Astrocyte (in vitro differentiated cells and primary cell): ENCODE data around the gene LRRC42. TPM values are rescaled to one million over a fixed set of nuclear protein-coding genes. Genes with fewer than 3 reads are reported as not detected.
"Not testable (repeated sequence)": the region's sequence is repeated elsewhere in the genome, so short reads cannot be mapped to it uniquely, and the experiment has no call there.

Experiments
- DNase-seq: peaks from one replicate; pipeline ENCODE4 v3.0.0-alpha.2; 2010; ENCODE audit warnings: low read depth
- FAIRE-seq: peaks from 2 replicates; lab custom pipeline; 2011; peaks lifted over from hg19 to GRCh38; lab: Jason Lieb, UNC
- H2AFZ ChIP-seq: 2 replicates; pipeline ENCODE4 v1.6.0; 2012; ENCODE audit warnings: low read depth, low read length, inconsistent platforms
- H3K27ac ChIP-seq: 2 replicates; pipeline ENCODE4 v1.5.1; 2011; ENCODE audit warnings: low read depth, low read length, inconsistent platforms
- H3K27me3 ChIP-seq: 2 replicates; pipeline ENCODE4 v1.6.0; 2011; ENCODE audit warnings: low read length, inconsistent platforms; ENCODE audit not compliant: insufficient read depth
- H3K36me3 ChIP-seq: 2 replicates; pipeline ENCODE4 v1.5.1; 2011; ENCODE audit warnings: low read length, inconsistent platforms; ENCODE audit not compliant: insufficient read depth
- H3K4me1 ChIP-seq: 2 replicates; pipeline ENCODE4 v1.5.1; 2011; ENCODE audit warnings: low read length, inconsistent platforms; ENCODE audit not compliant: insufficient read depth
- H3K4me2 ChIP-seq: 2 replicates; pipeline ENCODE4 v1.6.0; 2012; ENCODE audit warnings: low read length, inconsistent platforms
- H3K4me3 ChIP-seq: 2 replicates; pipeline ENCODE4 v1.5.1; 2011; ENCODE audit warnings: low read depth, mild to moderate bottlenecking, low read length, inconsistent platforms; ENCODE audit not compliant: insufficient read depth
- H3K79me2 ChIP-seq: 2 replicates; pipeline ENCODE4 v1.6.0; 2012; ENCODE audit warnings: mild to moderate bottlenecking, low read length, inconsistent platforms; ENCODE audit not compliant: insufficient read depth
- H3K9ac ChIP-seq: 2 replicates; pipeline ENCODE4 v1.6.0; 2012; ENCODE audit warnings: mild to moderate bottlenecking, low read length, inconsistent platforms
- H3K9me3 ChIP-seq: 2 replicates; pipeline ENCODE4 v1.5.1; 2012; ENCODE audit warnings: low read depth, mild to moderate bottlenecking, low read length, inconsistent platforms; ENCODE audit not compliant: insufficient read depth
- H4K20me1 ChIP-seq: 2 replicates; pipeline ENCODE4 v1.6.0; 2012; ENCODE audit warnings: low read length, inconsistent platforms; ENCODE audit not compliant: insufficient read depth
- H3K27ac Mint-ChIP-seq: one replicate; pipeline ENCODE4 v1.8.0; 2021; ENCODE audit warnings: mild to moderate bottlenecking, mixed read lengths; ENCODE audit not compliant: unreplicated experiment
- H3K27me3 Mint-ChIP-seq: one replicate; pipeline ENCODE4 v1.8.0; 2021; ENCODE audit warnings: low read depth, mixed read lengths; ENCODE audit not compliant: unreplicated experiment
- H3K36me3 Mint-ChIP-seq: one replicate; pipeline ENCODE4 v1.8.0; 2021; ENCODE audit warnings: low read depth, mixed read lengths; ENCODE audit not compliant: unreplicated experiment
- H3K4me1 Mint-ChIP-seq: one replicate; pipeline ENCODE4 v1.8.0; 2021; ENCODE audit warnings: low read depth, mixed read lengths; ENCODE audit not compliant: unreplicated experiment
- H3K4me3 Mint-ChIP-seq: one replicate; pipeline ENCODE4 v1.8.0; 2021; ENCODE audit warnings: mild to moderate bottlenecking, moderate library complexity, mixed read lengths; ENCODE audit not compliant: unreplicated experiment
- H3K9me3 Mint-ChIP-seq: one replicate; pipeline ENCODE4 v1.8.0; 2021; ENCODE audit warnings: mild to moderate bottlenecking, mixed read lengths; ENCODE audit not compliant: unreplicated experiment
- EZH2 ChIP-seq: IDR thresholded peaks from 2 replicates; pipeline ENCODE4 v1.6.1; 2012; ENCODE audit warnings: mild to moderate bottlenecking, low read length, inconsistent platforms; ENCODE audit not compliant: insufficient read depth
- total RNA-seq: library from RNA; stranded (reverse); gene quantifications from 2 replicates; pipeline ENCODE4 v1.2.1, GENCODE V29; 2021
- TF ChIP-seq, protein P1 (sequence below): IDR thresholded peaks from 2 replicates; pipeline ENCODE4 v1.5.1; 2011; ENCODE audit warnings: low read depth, mild to moderate bottlenecking, inconsistent platforms, low read length, moderate library complexity; ENCODE audit not compliant: insufficient read depth

LRRC42 gene
- total RNA-seq, 1 donor from 2014 or later = 54.6 TPM

DNA sequence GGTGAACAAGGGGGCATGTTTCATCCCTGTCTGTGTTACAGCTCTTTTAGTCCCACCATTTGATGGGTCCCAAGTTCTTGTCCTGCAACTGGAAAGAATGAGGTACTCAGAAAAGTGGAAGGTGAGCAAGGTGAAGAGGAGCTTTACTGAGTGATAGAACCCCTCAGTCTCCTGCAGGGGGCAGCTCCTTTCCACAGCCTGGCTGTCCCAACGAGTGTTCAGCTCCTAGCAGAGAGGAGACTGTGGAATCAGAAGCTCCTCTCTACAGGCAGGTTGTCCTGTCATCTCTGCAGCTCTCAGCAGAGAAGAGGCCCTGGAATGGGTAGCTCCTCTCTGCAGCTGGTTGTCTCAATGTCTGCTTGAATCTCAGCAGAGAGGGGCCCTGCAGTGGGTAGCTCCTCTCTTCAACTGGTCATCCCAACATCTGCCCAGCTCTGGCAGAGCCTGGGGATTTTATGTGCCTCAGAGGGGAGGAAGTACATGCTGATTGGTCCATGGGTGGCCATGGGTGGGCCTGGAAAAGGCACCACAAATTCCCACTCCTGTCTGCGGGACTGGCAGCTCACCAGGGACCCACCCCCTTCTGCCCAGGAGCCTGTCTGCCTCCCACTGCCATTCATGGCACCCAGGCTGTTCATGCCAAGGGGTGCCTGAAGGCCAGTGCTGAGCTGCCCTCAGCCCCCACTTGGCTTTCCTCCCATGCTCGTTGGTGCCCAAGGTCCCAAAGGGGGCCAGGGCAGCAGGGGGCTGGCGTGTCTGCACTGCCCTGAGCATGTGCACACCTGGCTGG, 46.1 kb downstream of the LRRC42 start:
- Mint-ChIP-seq H3K4me3 (no peak overlapping the region), H3K27me3 (peaks cover 2% of the 10 kb centered on the region), H3K27ac (no peak overlapping the region), H3K9me3 (no peaks in the 10 kb centered on the region), H3K4me1 (peaks cover 3% of the 10 kb centered on the region), H3K36me3 (no peaks in the 10 kb centered on the region)
- no peak overlapping the region for H3K4me3 ChIP-seq
- no peaks in the 10 kb centered on the region for H3K79me2 ChIP-seq
- H3K36me3 ChIP-seq = no peaks in the 10 kb centered on the region
- DNase-seq = no peak
- peaks cover 3% of the 10 kb centered on the region for H3K27me3 ChIP-seq
- no peak for FAIRE-seq
- peaks cover 2% of the 10 kb centered on the region for H3K9me3 ChIP-seq
- H2AFZ ChIP-seq = no peak overlapping the region
- no peak for TF ChIP-seq EZH2
- TF ChIP-seq, protein P1, sequence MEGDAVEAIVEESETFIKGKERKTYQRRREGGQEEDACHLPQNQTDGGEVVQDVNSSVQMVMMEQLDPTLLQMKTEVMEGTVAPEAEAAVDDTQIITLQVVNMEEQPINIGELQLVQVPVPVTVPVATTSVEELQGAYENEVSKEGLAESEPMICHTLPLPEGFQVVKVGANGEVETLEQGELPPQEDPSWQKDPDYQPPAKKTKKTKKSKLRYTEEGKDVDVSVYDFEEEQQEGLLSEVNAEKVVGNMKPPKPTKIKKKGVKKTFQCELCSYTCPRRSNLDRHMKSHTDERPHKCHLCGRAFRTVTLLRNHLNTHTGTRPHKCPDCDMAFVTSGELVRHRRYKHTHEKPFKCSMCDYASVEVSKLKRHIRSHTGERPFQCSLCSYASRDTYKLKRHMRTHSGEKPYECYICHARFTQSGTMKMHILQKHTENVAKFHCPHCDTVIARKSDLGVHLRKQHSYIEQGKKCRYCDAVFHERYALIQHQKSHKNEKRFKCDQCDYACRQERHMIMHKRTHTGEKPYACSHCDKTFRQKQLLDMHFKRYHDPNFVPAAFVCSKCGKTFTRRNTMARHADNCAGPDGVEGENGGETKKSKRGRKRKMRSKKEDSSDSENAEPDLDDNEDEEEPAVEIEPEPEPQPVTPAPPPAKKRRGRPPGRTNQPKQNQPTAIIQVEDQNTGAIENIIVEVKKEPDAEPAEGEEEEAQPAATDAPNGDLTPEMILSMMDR = no peak
- H4K20me1 ChIP-seq = no peaks in the 10 kb centered on the region
- no peak overlapping the region for H3K4me2 ChIP-seq
- no peaks in the 10 kb centered on the region for H3K4me1 ChIP-seq
- no peak overlapping the region for H3K27ac ChIP-seq
- H3K9ac ChIP-seq = no peak overlapping the region

DNA sequence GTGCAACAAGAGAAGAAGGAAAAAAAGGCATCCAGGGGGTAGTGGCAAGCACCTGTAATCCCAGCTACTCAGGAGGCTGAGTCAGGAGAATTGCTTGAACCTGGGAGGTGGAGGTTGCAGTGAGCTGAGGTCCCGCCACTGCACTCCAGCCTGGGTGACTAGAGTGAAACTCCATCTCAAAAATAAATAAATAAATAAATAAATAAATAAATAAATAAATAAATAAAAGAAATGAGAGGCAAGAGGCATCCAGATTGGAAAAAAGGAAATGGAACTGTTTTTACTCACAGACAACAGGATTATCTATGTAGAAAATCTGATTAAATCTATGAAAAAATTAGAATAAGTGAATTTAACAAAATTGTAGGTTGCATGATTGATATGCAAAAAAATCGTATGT, 48.4 kb downstream of the LRRC42 start:
- not testable (repeated sequence) for H3K27me3 ChIP-seq, FAIRE-seq

DNA sequence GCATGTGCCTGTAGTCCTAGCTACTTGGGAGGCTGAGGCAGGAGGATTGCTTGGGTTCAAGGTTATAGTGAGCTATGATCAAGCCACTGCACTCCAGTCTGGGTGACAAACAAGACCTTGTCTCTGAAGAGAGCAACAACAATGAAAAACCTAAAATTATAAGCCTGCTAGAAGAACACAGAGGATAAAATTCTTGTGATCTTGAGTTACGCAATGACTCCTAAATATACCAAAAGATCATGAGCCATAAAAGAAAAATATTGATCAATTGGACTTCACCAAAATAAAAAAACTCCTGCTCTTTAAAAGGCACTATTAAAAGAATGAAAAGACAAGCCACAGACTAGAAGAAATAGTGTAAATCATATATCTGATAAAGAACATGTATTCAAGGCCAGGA, 49.5 kb downstream of the LRRC42 start:
- Mint-ChIP-seq H3K27ac (no peak overlapping the region), H3K27me3 (no peaks in the 10 kb centered on the region), H3K9me3 (no peaks in the 10 kb centered on the region), H3K4me1 (no peaks in the 10 kb centered on the region), H3K36me3 (no peaks in the 10 kb centered on the region), H3K4me3 (no peak overlapping the region)
- no peaks in the 10 kb centered on the region for H4K20me1 ChIP-seq
- H3K9me3 ChIP-seq = peaks cover 2% of the 10 kb centered on the region
- no peak overlapping the region for H3K4me3 ChIP-seq
- H3K9ac ChIP-seq = no peak overlapping the region
- H3K4me2 ChIP-seq = no peak overlapping the region
- TF ChIP-seq, protein P1 = no peak
- TF ChIP-seq EZH2 = no peak
- no peak overlapping the region for H2AFZ ChIP-seq
- H3K27me3 ChIP-seq = no peaks in the 10 kb centered on the region
- H3K36me3 ChIP-seq = no peaks in the 10 kb centered on the region
- no peaks in the 10 kb centered on the region for H3K4me1 ChIP-seq
- no peak overlapping the region for H3K27ac ChIP-seq
- FAIRE-seq = no peak
- no peak for DNase-seq
- H3K79me2 ChIP-seq = no peaks in the 10 kb centered on the region

More for the DNA sequence above, 48.4 kb downstream of the LRRC42 start:
- not testable (repeated sequence) for H3K9me3 Mint-ChIP-seq, H3K9me3 ChIP-seq, H3K27ac Mint-ChIP-seq, H3K36me3 Mint-ChIP-seq, H3K27ac ChIP-seq, H2AFZ ChIP-seq, H3K27me3 Mint-ChIP-seq, H3K4me2 ChIP-seq, DNase-seq, H3K4me3 Mint-ChIP-seq, H3K4me3 ChIP-seq, H3K79me2 ChIP-seq, H3K36me3 ChIP-seq, H3K4me1 ChIP-seq, H3K4me1 Mint-ChIP-seq, H3K9ac ChIP-seq, H4K20me1 ChIP-seq
